Measurements from ENCODE around the gene FAF1. TPM values are rescaled to one million over a fixed set of nuclear protein-coding genes. Genes with fewer than 3 reads are reported as not detected.

Gene FAF1
- total RNA-seq, 1 experiment from 2014 or later = 78.7 TPM

DNA sequence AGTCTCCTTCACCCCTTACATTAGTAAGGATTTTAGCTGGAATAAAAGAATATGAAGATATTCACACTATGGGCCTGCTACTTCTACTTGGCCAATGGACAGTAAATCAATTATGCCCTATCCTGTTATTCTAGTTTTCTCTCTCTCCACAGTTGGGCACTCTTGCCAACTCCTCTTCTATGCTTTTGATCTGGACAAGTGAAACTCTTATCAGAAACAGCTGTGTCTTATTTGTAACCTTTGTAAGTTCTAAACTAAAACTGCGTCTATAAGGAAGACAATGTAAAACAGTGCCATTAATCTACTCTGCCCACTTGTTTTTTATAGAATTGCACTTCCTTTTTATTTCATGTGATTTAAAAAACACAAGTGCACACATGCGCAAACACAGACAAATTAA, 292.8 kb downstream of the FAF1 start:
- intact Hi-C loops (cut with micrococcal nuclease; ENCODE audit: unreplicated experiment) = no loop called here
- Histone ChIP-seq H3K36me3 (ENCODE audit: control insufficient read depth, insufficient read depth, low read length) (no peaks in the 10 kb centered on the region), H3K27me3 (replicated peaks; ENCODE audit: control insufficient read depth, insufficient read depth, low read length) (no peaks in the 10 kb centered on the region), H3K4me3 (ENCODE audit: low read depth, low read length) (no peak overlapping the region), H3K4me1 (no peaks in the 10 kb centered on the region), H3K9me3 (no peaks in the 10 kb centered on the region)
- POLR2A ChIA-PET = no interaction called here
- BruUV-seq (replicated peaks) = no TSS peak
- no peak overlapping the region for H3K27ac Mint-ChIP-seq (ENCODE audit: unreplicated experiment)
- no peaks in the 10 kb centered on the region for H3K27me3 Mint-ChIP-seq (ENCODE audit: insufficient read depth, unreplicated experiment)
- DNase-seq = no peak
- H3K4me3 Mint-ChIP-seq (ENCODE audit: unreplicated experiment) = no peak overlapping the region
- H3K36me3 Mint-ChIP-seq (ENCODE audit: insufficient read depth, unreplicated experiment) = no peaks in the 10 kb centered on the region
- CTCF ChIA-PET = no interaction called here
- TF ChIP-seq CTCF (IDR thresholded peaks at IDR 0.05; ENCODE audit: insufficient read depth in 1 of 2, low read depth in 1 of 2, low read length in 1 of 2, severe bottlenecking in 1 of 2, unreplicated experiment in 1 of 2) = no peak
- H3K9me3 Mint-ChIP-seq (ENCODE audit: unreplicated experiment) = no peaks in the 10 kb centered on the region
- no peaks in the 10 kb centered on the region for H3K4me1 Mint-ChIP-seq (ENCODE audit: low read depth, unreplicated experiment)

GRCh38 chr1:50666849-50667248, 293.2 kb downstream of the FAF1 start:
- Histone ChIP-seq H3K9me3 (no peaks in the 10 kb centered on the region), H3K4me3 (ENCODE audit: low read depth, low read length) (no peak overlapping the region), H3K27me3 (replicated peaks; ENCODE audit: control insufficient read depth, insufficient read depth, low read length) (no peaks in the 10 kb centered on the region), H3K36me3 (ENCODE audit: control insufficient read depth, insufficient read depth, low read length) (no peaks in the 10 kb centered on the region), H3K4me1 (no peaks in the 10 kb centered on the region)
- Mint-ChIP-seq H3K4me3 (ENCODE audit: unreplicated experiment) (no peak overlapping the region), H3K9me3 (ENCODE audit: unreplicated experiment) (no peaks in the 10 kb centered on the region), H3K4me1 (ENCODE audit: low read depth, unreplicated experiment) (no peaks in the 10 kb centered on the region), H3K36me3 (ENCODE audit: insufficient read depth, unreplicated experiment) (no peaks in the 10 kb centered on the region), H3K27ac (ENCODE audit: unreplicated experiment) (no peak overlapping the region), H3K27me3 (ENCODE audit: insufficient read depth, unreplicated experiment) (no peaks in the 10 kb centered on the region)
- no TSS peak for BruUV-seq (replicated peaks)
- intact Hi-C loops (cut with micrococcal nuclease; ENCODE audit: unreplicated experiment) = no loop called here
- no peak for DNase-seq
- no peak for TF ChIP-seq CTCF (IDR thresholded peaks at IDR 0.05; ENCODE audit: insufficient read depth in 1 of 2, low read depth in 1 of 2, low read length in 1 of 2, severe bottlenecking in 1 of 2, unreplicated experiment in 1 of 2)
- ChIA-PET CTCF (no interaction called here), POLR2A (no interaction called here)

DNA sequence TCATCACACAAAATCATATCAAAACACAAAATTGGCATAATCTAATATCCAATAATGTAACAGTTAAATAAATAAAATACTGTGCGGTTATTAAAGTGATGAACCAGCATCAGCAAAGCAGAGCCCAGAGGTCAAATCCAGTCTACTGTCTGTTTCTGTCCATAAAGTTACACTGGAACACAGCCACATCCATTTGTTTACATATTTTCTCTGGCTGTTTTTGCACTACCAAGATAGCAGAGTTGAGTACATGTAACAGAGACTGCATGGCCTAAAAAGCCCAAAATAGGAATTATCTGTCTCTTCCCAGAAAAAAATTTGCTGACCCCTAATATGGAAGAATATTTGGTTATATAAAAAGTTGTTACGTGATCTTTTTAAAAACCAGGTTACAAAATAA, 294.7 kb downstream of the FAF1 start:
- Histone ChIP-seq H3K4me1 (no peaks in the 10 kb centered on the region), H3K9me3 (no peaks in the 10 kb centered on the region), H3K36me3 (ENCODE audit: control insufficient read depth, insufficient read depth, low read length) (no peaks in the 10 kb centered on the region), H3K27me3 (replicated peaks; ENCODE audit: control insufficient read depth, insufficient read depth, low read length) (no peaks in the 10 kb centered on the region), H3K4me3 (ENCODE audit: low read depth, low read length) (no peak overlapping the region)
- H3K27me3 Mint-ChIP-seq (ENCODE audit: insufficient read depth, unreplicated experiment) = no peaks in the 10 kb centered on the region
- H3K9me3 Mint-ChIP-seq (ENCODE audit: unreplicated experiment) = no peaks in the 10 kb centered on the region
- H3K4me3 Mint-ChIP-seq (ENCODE audit: unreplicated experiment) = no peak overlapping the region
- BruUV-seq (replicated peaks) = no TSS peak
- no peaks in the 10 kb centered on the region for H3K4me1 Mint-ChIP-seq (ENCODE audit: low read depth, unreplicated experiment)
- no peaks in the 10 kb centered on the region for H3K36me3 Mint-ChIP-seq (ENCODE audit: insufficient read depth, unreplicated experiment)
- no peak for TF ChIP-seq CTCF (IDR thresholded peaks at IDR 0.05; ENCODE audit: insufficient read depth in 1 of 2, low read depth in 1 of 2, low read length in 1 of 2, severe bottlenecking in 1 of 2, unreplicated experiment in 1 of 2)
- intact Hi-C loops (cut with micrococcal nuclease; ENCODE audit: unreplicated experiment) = no loop called here
- ChIA-PET POLR2A (no interaction called here), CTCF (no interaction called here)
- H3K27ac Mint-ChIP-seq (ENCODE audit: unreplicated experiment) = no peak overlapping the region
- DNase-seq = no peak
